Measurements from ENCODE around the gene LDB2.

LDB2 gene

GRCh38 chr4:16826406-16826910 is 72.0 kb downstream of the LDB2 start:
- Histone ChIP-seq H3K4me1 (ENCODE audit: control insufficient read depth, insufficient read depth, low read length) (no peaks in the 10 kb centered on the region), H3K9ac (ENCODE audit: low read length in 2 of 2) (no peak overlapping the region), H3K27ac (ENCODE audit: low read length) (no peak overlapping the region), H3K27me3 (ENCODE audit: control insufficient read depth in 1 of 2, insufficient read depth in 2 of 2, low read length in 2 of 2) (no peaks in the 10 kb centered on the region), H3K4me3 (ENCODE audit: low read length in 2 of 2) (no peak overlapping the region), H3K9me3 (ENCODE audit: control insufficient read depth in 2 of 2, low read length in 2 of 2) (no peaks in the 10 kb centered on the region), H3K36me3 (ENCODE audit: control insufficient read depth in 2 of 2, insufficient read depth in 2 of 2, low read length in 2 of 2) (no peaks in the 10 kb centered on the region)

GRCh38 chr4:16824278-16824806 is 74.1 kb downstream of the LDB2 start:
- no peak overlapping the region for H3K9ac ChIP-seq (ENCODE audit: low read length in 2 of 2)

GRCh38 chr4:16820329-16820728 is 78.1 kb downstream of the LDB2 start:
- H3K9me3 ChIP-seq (ENCODE audit: control insufficient read depth in 2 of 2, low read length in 2 of 2): no peaks in the 10 kb centered on the region
- no peak overlapping the region for H3K27ac ChIP-seq (ENCODE audit: low read length)
- H3K4me1 ChIP-seq (ENCODE audit: control insufficient read depth, insufficient read depth, low read length): no peaks in the 10 kb centered on the region

More at GRCh38 chr4:16824278-16824806, 74.1 kb downstream of the LDB2 start:
- no peak overlapping the region for H3K27ac ChIP-seq (ENCODE audit: low read length)
- no peaks in the 10 kb centered on the region for H3K36me3 ChIP-seq (ENCODE audit: control insufficient read depth in 2 of 2, insufficient read depth in 2 of 2, low read length in 2 of 2)
- no peaks in the 10 kb centered on the region for H3K9me3 ChIP-seq (ENCODE audit: control insufficient read depth in 2 of 2, low read length in 2 of 2)
- H3K27me3 ChIP-seq (ENCODE audit: control insufficient read depth in 1 of 2, insufficient read depth in 2 of 2, low read length in 2 of 2): no peaks in the 10 kb centered on the region
- H3K4me3 ChIP-seq (ENCODE audit: low read length in 2 of 2): no peak overlapping the region
- no peaks in the 10 kb centered on the region for H3K4me1 ChIP-seq (ENCODE audit: control insufficient read depth, insufficient read depth, low read length)

GRCh38 chr4:16819652-16820051 is 78.8 kb downstream of the LDB2 start:
- no peaks in the 10 kb centered on the region for H3K4me1 ChIP-seq (ENCODE audit: control insufficient read depth, insufficient read depth, low read length)
- no peaks in the 10 kb centered on the region for H3K9me3 ChIP-seq (ENCODE audit: control insufficient read depth in 2 of 2, low read length in 2 of 2)
- H3K9ac ChIP-seq (ENCODE audit: low read length in 2 of 2): no peak overlapping the region
- no peak overlapping the region for H3K27ac ChIP-seq (ENCODE audit: low read length)
- no peaks in the 10 kb centered on the region for H3K36me3 ChIP-seq (ENCODE audit: control insufficient read depth in 2 of 2, insufficient read depth in 2 of 2, low read length in 2 of 2)
- H3K4me3 ChIP-seq (ENCODE audit: low read length in 2 of 2): no peak overlapping the region
- no peaks in the 10 kb centered on the region for H3K27me3 ChIP-seq (ENCODE audit: control insufficient read depth in 1 of 2, insufficient read depth in 2 of 2, low read length in 2 of 2)

More at GRCh38 chr4:16820329-16820728, 78.1 kb downstream of the LDB2 start:
- Histone ChIP-seq H3K27me3 (ENCODE audit: control insufficient read depth in 1 of 2, insufficient read depth in 2 of 2, low read length in 2 of 2) (no peaks in the 10 kb centered on the region), H3K36me3 (ENCODE audit: control insufficient read depth in 2 of 2, insufficient read depth in 2 of 2, low read length in 2 of 2) (no peaks in the 10 kb centered on the region), H3K9ac (ENCODE audit: low read length in 2 of 2) (no peak overlapping the region), H3K4me3 (ENCODE audit: low read length in 2 of 2) (no peak overlapping the region)

GRCh38 chr4:16818005-16818404 is 80.4 kb downstream of the LDB2 start:
- Histone ChIP-seq H3K36me3 (ENCODE audit: control insufficient read depth in 2 of 2, insufficient read depth in 2 of 2, low read length in 2 of 2) (no peaks in the 10 kb centered on the region), H3K9me3 (ENCODE audit: control insufficient read depth in 2 of 2, low read length in 2 of 2) (no peaks in the 10 kb centered on the region), H3K4me3 (ENCODE audit: low read length in 2 of 2) (no peak overlapping the region)

GRCh38 chr4:16817286-16817685 is 81.2 kb downstream of the LDB2 start:
- Histone ChIP-seq H3K9me3 (ENCODE audit: control insufficient read depth in 2 of 2, low read length in 2 of 2) (no peaks in the 10 kb centered on the region), H3K27me3 (ENCODE audit: control insufficient read depth in 1 of 2, insufficient read depth in 2 of 2, low read length in 2 of 2) (no peaks in the 10 kb centered on the region), H3K4me3 (ENCODE audit: low read length in 2 of 2) (no peak overlapping the region), H3K36me3 (ENCODE audit: control insufficient read depth in 2 of 2, insufficient read depth in 2 of 2, low read length in 2 of 2) (no peaks in the 10 kb centered on the region), H3K4me1 (ENCODE audit: control insufficient read depth, insufficient read depth, low read length) (no peaks in the 10 kb centered on the region), H3K27ac (ENCODE audit: low read length) (no peak overlapping the region), H3K9ac (ENCODE audit: low read length in 2 of 2) (no peak overlapping the region)

More at GRCh38 chr4:16818005-16818404, 80.4 kb downstream of the LDB2 start:
- no peak overlapping the region for H3K27ac ChIP-seq (ENCODE audit: low read length)
- no peak overlapping the region for H3K9ac ChIP-seq (ENCODE audit: low read length in 2 of 2)
- no peaks in the 10 kb centered on the region for H3K4me1 ChIP-seq (ENCODE audit: control insufficient read depth, insufficient read depth, low read length)
- H3K27me3 ChIP-seq (ENCODE audit: control insufficient read depth in 1 of 2, insufficient read depth in 2 of 2, low read length in 2 of 2): no peaks in the 10 kb centered on the region

GRCh38 chr4:16814361-16814760 is 84.1 kb downstream of the LDB2 start:
- no peaks in the 10 kb centered on the region for H3K4me1 ChIP-seq (ENCODE audit: control insufficient read depth, insufficient read depth, low read length)
- no peaks in the 10 kb centered on the region for H3K27me3 ChIP-seq (ENCODE audit: control insufficient read depth in 1 of 2, insufficient read depth in 2 of 2, low read length in 2 of 2)
- H3K9ac ChIP-seq (ENCODE audit: low read length in 2 of 2): no peak overlapping the region
- H3K27ac ChIP-seq (ENCODE audit: low read length): no peak overlapping the region
- H3K9me3 ChIP-seq (ENCODE audit: control insufficient read depth in 2 of 2, low read length in 2 of 2): peaks cover 2 to 5% of the 10 kb centered on the region in 2 donors
- no peaks in the 10 kb centered on the region for H3K36me3 ChIP-seq (ENCODE audit: control insufficient read depth in 2 of 2, insufficient read depth in 2 of 2, low read length in 2 of 2)
- H3K4me3 ChIP-seq (ENCODE audit: low read length in 2 of 2): no peak overlapping the region

- H3K4me1 ChIP-seq (ENCODE audit: control insufficient read depth, insufficient read depth, low read length): no peaks in the 10 kb centered on the region
- no peaks in the 10 kb centered on the region for H3K36me3 ChIP-seq (ENCODE audit: control insufficient read depth in 2 of 2, insufficient read depth in 2 of 2, low read length in 2 of 2)
- H3K27ac ChIP-seq (ENCODE audit: low read length): no peak overlapping the region
- H3K9ac ChIP-seq (ENCODE audit: low read length in 2 of 2): no peak overlapping the region
- peaks cover 7 to 9% of the 10 kb centered on the region in 2 donors for H3K9me3 ChIP-seq (ENCODE audit: control insufficient read depth in 2 of 2, low read length in 2 of 2)
- H3K27me3 ChIP-seq (ENCODE audit: control insufficient read depth in 1 of 2, insufficient read depth in 2 of 2, low read length in 2 of 2): no peaks in the 10 kb centered on the region
- no peak overlapping the region for H3K4me3 ChIP-seq (ENCODE audit: low read length in 2 of 2)
These were observed 86.4 kb downstream of the LDB2 start for GRCh38 chr4:16812041-16812440.

- Histone ChIP-seq H3K4me1 (ENCODE audit: control insufficient read depth, insufficient read depth, low read length) (no peaks in the 10 kb centered on the region), H3K9ac (ENCODE audit: low read length in 2 of 2) (no peak overlapping the region), H3K9me3 (ENCODE audit: control insufficient read depth in 2 of 2, low read length in 2 of 2) (peaks cover 7 to 9% of the 10 kb centered on the region in 2 donors), H3K4me3 (ENCODE audit: low read length in 2 of 2) (no peak overlapping the region), H3K27me3 (ENCODE audit: control insufficient read depth in 1 of 2, insufficient read depth in 2 of 2, low read length in 2 of 2) (no peaks in the 10 kb centered on the region), H3K27ac (ENCODE audit: low read length) (no peak overlapping the region), H3K36me3 (ENCODE audit: control insufficient read depth in 2 of 2, insufficient read depth in 2 of 2, low read length in 2 of 2) (no peaks in the 10 kb centered on the region)
These were observed 88.5 kb downstream of the LDB2 start for GRCh38 chr4:16809943-16810342.

GRCh38 chr4:16809064-16809463 is 89.4 kb downstream of the LDB2 start:
- no peak overlapping the region for H3K9ac ChIP-seq (ENCODE audit: low read length in 2 of 2)
- no peaks in the 10 kb centered on the region for H3K36me3 ChIP-seq (ENCODE audit: control insufficient read depth in 2 of 2, insufficient read depth in 2 of 2, low read length in 2 of 2)
- H3K4me3 ChIP-seq (ENCODE audit: low read length in 2 of 2): no peak overlapping the region
- peaks cover 7 to 9% of the 10 kb centered on the region in 2 donors for H3K9me3 ChIP-seq (ENCODE audit: control insufficient read depth in 2 of 2, low read length in 2 of 2)
- no peaks in the 10 kb centered on the region for H3K4me1 ChIP-seq (ENCODE audit: control insufficient read depth, insufficient read depth, low read length)
- no peaks in the 10 kb centered on the region for H3K27me3 ChIP-seq (ENCODE audit: control insufficient read depth in 1 of 2, insufficient read depth in 2 of 2, low read length in 2 of 2)
- H3K27ac ChIP-seq (ENCODE audit: low read length): no peak overlapping the region

GRCh38 chr4:16807355-16807754 is 91.1 kb downstream of the LDB2 start:
- Histone ChIP-seq H3K4me3 (ENCODE audit: low read length in 2 of 2) (no peak overlapping the region), H3K36me3 (ENCODE audit: control insufficient read depth in 2 of 2, insufficient read depth in 2 of 2, low read length in 2 of 2) (no peaks in the 10 kb centered on the region), H3K9ac (ENCODE audit: low read length in 2 of 2) (no peak overlapping the region), H3K27me3 (ENCODE audit: control insufficient read depth in 1 of 2, insufficient read depth in 2 of 2, low read length in 2 of 2) (no peaks in the 10 kb centered on the region), H3K27ac (ENCODE audit: low read length) (no peak overlapping the region), H3K9me3 (ENCODE audit: control insufficient read depth in 2 of 2, low read length in 2 of 2) (peaks cover 7 to 9% of the 10 kb centered on the region in 2 donors), H3K4me1 (ENCODE audit: control insufficient read depth, insufficient read depth, low read length) (no peaks in the 10 kb centered on the region)
